ENCODE results near the gene SGCA.

Gene SGCA

GRCh38 chr17:50196826-50197225 lies 31.0 kb downstream of the SGCA start:
- DNase-seq: no peak

GRCh38 chr17:50198026-50198669 lies 32.3 kb downstream of the SGCA start:
- DNase-seq: peak; percentile 76

GRCh38 chr17:50199211-50199802 lies 33.5 kb downstream of the SGCA start:
- no peak for DNase-seq

DNA sequence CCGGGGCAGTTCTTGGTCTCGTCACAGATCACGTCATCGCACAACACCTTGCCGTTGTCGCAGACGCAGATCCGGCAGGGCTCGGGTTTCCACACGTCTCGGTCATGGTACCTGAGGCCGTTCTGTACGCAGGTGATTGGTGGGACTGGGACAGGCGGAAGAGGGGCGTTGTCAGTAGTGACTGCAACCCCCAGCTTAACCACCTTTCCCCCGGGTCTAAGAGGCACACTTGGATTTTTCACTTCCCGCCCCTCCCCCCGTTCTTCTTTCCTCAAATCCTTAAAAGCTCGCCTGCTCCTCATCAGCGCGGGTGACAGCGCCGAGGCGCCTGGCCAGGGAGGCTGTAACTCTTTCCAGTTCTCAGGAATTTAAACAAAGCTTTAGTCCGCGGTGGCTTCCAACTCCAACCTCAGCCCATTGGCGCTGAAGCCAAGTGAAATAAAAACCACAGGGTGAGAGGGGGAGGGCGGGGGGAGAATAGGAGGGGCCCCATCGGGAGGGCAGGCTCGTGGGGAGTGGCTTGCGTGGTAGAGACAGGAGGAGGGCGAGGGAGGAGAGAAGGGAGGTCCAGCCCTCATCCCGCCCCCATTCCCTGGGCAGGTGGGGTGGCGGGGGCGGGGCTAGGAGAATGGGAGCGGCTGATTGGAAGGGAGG lies 34.1 kb downstream of the SGCA start:
- peak; percentile 62 for DNase-seq

GRCh38 chr17:50200457-50201275 lies 34.9 kb downstream of the SGCA start:
- DNase-seq: peak; percentile 85

DNA sequence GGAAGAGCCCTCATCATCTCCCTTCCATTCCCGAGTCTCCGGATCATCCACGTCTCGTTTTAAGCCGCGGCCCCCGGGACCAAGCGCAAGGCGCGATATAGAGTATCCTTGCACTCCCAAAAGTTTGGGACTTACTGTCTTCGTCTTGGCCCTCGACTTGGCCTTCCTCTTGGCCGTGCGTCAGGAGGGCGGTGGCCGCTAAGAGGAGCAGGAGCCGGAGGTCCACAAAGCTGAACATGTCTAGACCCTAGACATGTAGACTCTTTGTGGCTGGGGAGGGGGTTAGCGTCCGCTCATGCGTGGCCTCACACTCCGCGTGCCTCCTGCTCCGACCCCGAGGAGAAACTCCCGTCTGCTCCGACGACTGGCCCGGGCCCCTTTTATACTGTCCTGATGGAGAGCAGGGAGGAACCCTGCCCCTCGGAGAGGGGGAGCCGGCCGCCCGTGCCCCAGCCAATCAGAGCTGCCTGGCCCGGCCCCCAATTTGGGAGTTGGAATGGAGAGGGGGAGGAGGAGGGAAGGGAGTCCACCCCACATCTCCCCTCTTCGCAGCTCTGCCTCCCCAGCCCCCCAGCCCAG lies 35.6 kb downstream of the SGCA start, which contains the start of gene COL1A1:
Gene COL1A1 (minus strand): TSS at position 356 of the 579 bp plus-strand sequence. CDS start 118 bp downstream, at position 238.
- no peak for DNase-seq

DNA sequence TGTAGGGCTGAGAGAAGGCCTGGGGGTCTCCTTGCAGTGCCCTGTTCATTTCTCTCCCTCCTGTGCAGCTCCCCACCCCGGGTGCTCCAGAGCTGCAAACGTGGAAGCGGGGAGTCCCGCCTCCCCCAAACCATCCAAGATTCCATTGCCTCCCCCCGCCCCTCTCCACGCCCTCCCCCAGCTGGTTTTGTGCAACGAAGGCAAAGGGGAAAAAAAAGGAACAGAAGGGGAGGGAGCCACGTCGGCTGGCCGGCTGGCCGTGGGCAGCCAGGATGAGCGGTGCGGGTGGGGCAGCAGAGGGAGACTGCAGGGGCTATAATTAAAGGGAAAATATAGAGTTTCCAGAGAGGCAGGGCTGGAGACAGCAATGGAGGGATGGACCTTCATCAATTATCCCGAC lies 37.3 kb downstream of the SGCA start:
- DNase-seq: no peak

- DNase-seq: no peak
Measured at GRCh38 chr17:50203604-50204345, 38.0 kb downstream of the SGCA start.

DNA sequence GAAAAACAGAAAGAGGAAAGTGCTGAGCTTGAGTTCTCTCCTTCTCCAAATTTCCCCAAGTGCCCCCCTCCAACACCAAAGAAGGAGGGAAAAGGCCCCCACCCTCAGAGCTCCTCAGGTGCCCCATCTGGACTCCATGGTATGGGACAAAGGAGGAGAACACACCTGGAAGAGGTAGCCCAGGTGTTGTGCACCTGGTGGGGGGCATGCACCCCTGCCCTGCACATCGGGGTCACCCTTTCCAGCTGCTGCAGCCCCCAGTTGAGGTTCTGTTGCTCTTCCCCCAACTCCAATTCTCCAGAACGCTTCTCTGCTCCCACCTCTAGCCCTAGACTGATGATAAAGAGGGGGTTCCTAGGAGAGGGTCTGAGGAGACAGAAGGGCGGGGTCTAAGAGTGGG lies 38.6 kb downstream of the SGCA start:
- no peak for DNase-seq

DNA sequence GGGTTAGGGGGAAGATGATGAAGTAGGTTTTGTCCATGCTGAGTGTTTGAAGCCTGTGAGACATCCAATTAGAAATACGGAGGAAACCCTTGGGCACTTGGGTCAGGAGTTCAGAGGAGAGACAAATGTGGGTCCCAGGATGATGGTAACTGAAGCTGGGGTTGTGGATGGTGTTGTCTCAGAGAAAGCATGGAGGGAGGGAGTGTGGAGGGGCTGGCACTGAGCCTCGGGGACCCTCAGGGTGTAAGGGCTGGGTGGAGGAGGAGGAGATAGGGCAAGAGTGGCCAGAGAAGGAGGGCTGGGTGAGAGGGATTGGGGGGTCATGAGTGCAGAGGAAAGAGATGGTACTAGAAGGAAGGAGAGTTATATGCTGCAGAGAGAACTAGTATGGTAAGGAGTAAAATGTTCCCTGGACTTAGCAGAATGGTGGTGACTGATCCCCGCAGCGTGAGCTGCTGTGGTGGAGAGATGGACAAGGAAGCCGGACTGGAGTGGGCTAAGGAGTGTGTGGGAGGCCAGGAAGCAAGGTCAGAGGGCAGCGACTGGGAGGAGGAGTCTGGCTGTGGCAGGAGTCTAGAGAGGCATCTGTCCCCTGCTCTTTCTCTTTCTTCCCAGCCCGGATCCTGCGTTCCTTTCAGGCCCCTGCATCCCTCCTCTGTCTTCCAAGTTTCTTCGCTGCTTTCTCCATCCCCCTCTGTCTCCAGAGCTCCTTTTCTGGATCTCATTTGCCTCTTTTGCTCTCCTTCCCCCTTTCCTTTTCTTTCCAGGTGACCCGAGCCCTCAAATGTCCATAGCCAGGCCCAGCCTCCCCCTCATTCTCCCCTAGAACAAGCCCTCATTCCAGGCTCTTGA lies 39.5 kb downstream of the SGCA start:
- no peak for DNase-seq

GRCh38 chr17:50205963-50206505 lies 40.2 kb downstream of the SGCA start:
- DNase-seq: no peak

- DNase-seq: no peak
Measured at GRCh38 chr17:50206604-50207293, 40.9 kb downstream of the SGCA start.

DNA sequence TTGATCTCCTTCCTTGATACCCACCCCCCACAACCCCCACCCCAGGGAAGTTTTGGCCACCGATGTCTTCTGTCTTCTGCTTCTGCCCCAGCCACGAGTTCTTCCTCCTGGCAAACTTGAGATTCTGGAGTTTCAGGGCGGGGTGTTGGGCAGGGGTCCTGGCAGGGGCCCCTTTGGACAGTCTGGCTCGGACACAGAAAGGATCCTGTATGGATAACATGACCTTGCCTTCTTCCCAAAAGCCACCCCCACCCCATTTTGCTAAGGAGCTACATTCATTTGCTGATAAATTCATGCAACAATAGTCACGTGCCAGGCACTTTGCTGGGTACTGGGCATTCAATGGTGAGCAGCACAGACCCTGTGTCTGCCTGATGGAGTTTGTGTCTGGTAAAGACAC lies 41.5 kb downstream of the SGCA start:
- DNase-seq: no peak

GRCh38 chr17:50207792-50208567 lies 42.2 kb downstream of the SGCA start:
- no peak for DNase-seq

DNA sequence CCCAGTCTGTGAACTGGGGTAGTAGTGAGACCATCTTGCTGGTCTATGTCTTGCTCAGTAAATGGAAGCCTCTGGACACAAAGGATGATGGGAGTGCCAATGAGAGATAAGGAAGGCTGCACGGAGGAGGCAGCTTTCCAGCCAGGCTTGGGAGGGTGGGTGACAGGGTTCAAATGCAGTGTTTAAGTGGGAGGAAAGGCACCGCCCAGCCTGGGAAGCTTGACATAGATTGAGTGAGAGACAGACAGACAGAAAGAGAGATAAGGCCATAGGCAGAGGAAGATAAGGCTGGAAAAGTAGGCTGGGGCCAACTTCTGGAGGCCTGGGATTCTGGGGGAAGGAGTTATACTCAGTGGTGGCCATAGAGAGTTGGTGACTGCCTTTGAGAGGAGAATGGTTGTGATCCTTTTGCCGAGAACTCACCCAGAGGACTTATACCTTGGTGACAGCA lies 42.8 kb downstream of the SGCA start:
- DNase-seq: peak; percentile 73

DNA sequence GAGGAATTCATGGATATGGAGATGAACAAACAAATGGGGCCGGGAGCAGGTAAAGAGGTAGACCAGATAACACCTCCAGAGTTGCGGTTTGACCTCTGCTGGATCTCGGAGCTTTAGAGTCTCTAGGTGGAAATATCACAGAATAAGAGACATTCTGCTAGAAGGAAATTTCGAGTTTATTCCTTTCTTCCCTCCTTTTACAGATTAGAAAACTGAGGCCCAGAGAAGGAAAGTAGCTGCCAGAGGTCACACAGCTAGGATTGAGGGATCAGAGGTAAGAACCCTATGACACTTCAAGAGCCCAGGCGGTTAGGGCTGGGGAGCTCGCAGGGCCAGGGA lies 43.3 kb downstream of the SGCA start:
- no peak for DNase-seq

GRCh38 chr17:50209472-50210239 lies 43.9 kb downstream of the SGCA start:
- no peak for DNase-seq

All from OCI-M1 (cell line).